Measurements from ENCODE around the gene PTRH2. TPM values are rescaled to one million over a fixed set of nuclear protein-coding genes. Genes with fewer than 3 reads are reported as not detected.
"Not testable (repeated sequence)": the region's sequence is repeated elsewhere in the genome, so short reads cannot be mapped to it uniquely, and the experiment has no call there.

PTRH2 gene
- total RNA-seq, 1 donor from 2014 or later: 18.6 TPM

DNA sequence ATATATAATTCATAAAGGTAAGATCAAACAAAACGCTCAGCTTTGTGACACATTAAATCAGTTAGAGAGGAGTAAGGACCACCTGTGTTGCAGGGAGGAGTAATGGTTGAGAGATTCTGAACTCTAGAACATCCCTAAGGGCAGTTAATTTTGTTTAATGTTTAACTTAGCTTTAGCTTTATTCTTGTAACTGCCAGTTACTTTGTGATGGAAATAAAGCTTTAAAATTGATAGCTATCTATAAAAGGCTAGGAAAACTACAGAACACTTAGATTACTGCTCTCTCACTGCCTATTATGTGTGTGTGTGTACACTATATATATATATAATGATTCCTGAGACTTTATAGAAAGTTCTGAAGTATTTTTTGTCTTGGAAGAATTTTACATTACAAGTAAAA, 37.8 kb downstream of the PTRH2 start:
- no peak for DNase-seq
- H3K4me1 Mint-ChIP-seq (ENCODE audit: low read depth, unreplicated experiment): no peaks in the 10 kb centered on the region
- H3K36me3 Mint-ChIP-seq (ENCODE audit: unreplicated experiment): no peaks in the 10 kb centered on the region
- H3K27ac Mint-ChIP-seq (ENCODE audit: unreplicated experiment): no peak overlapping the region
- no peaks in the 10 kb centered on the region for H3K9me3 Mint-ChIP-seq (ENCODE audit: unreplicated experiment)
- TF ChIP-seq CTCF (IDR thresholded peaks at IDR 0.05; ENCODE audit: partially characterized antibody, unreplicated experiment): no peak
- H3K27me3 Mint-ChIP-seq (ENCODE audit: unreplicated experiment): no peaks in the 10 kb centered on the region
- no peak overlapping the region for H3K4me3 Mint-ChIP-seq (ENCODE audit: unreplicated experiment)

DNA sequence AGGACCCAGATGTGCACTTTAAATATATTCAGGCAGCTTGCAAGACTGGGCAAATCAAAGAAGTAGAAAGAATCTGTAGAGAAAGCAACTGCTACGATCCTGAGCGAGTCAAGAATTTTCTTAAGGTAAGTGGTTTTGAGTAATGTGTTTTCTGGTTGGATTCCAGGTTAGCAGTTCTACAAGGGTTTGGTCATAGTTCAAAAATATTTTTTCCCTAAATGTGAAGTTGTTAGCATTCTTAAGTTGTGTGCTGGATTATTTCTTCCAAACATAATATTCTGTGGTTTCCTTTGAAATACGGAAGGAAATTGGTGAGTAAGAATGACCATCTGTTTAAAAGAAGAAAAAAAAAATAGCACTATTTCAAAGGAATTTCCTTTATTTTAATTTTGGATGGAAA, 38.4 kb downstream of the PTRH2 start:
- no peaks in the 10 kb centered on the region for H3K9me3 Mint-ChIP-seq (ENCODE audit: unreplicated experiment)
- no peaks in the 10 kb centered on the region for H3K36me3 Mint-ChIP-seq (ENCODE audit: unreplicated experiment)
- no peaks in the 10 kb centered on the region for H3K4me1 Mint-ChIP-seq (ENCODE audit: low read depth, unreplicated experiment)
- no peaks in the 10 kb centered on the region for H3K27me3 Mint-ChIP-seq (ENCODE audit: unreplicated experiment)
- no peak for DNase-seq
- TF ChIP-seq CTCF (IDR thresholded peaks at IDR 0.05; ENCODE audit: partially characterized antibody, unreplicated experiment): no peak
- no peak overlapping the region for H3K27ac Mint-ChIP-seq (ENCODE audit: unreplicated experiment)
- H3K4me3 Mint-ChIP-seq (ENCODE audit: unreplicated experiment): no peak overlapping the region

GRCh38 chr17:59666235-59666634, 41.0 kb downstream of the PTRH2 start:
- Mint-ChIP-seq H3K27me3 (ENCODE audit: unreplicated experiment) (no peaks in the 10 kb centered on the region), H3K27ac (ENCODE audit: unreplicated experiment) (no peak overlapping the region), H3K9me3 (ENCODE audit: unreplicated experiment) (no peaks in the 10 kb centered on the region), H3K4me3 (ENCODE audit: unreplicated experiment) (no peak overlapping the region), H3K4me1 (ENCODE audit: low read depth, unreplicated experiment) (no peaks in the 10 kb centered on the region), H3K36me3 (ENCODE audit: unreplicated experiment) (no peaks in the 10 kb centered on the region)
- DNase-seq: no peak
- TF ChIP-seq CTCF (IDR thresholded peaks at IDR 0.05; ENCODE audit: partially characterized antibody, unreplicated experiment): no peak

DNA sequence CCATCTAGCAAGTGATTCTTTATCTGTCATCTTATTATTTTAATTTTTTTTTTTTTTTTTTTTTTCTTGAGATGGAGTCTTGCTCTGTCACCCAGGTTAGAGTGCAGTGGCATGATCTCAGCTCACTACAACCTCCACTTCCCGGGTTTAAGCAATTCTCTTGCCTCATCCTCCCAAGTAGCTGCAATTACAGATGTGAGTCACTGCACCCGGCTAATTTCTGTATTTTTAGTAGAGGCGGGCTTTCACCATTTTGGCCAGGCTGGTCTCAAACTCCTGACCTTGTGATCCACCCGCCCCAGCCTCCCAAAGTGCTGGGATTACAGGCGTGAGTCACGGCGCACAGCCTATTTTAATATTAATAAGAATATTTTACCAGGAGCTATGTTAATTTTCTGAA, 50.6 kb downstream of the PTRH2 start:
- H3K27ac Mint-ChIP-seq (ENCODE audit: unreplicated experiment); H3K9me3 Mint-ChIP-seq (ENCODE audit: unreplicated experiment); DNase-seq; H3K27me3 Mint-ChIP-seq (ENCODE audit: unreplicated experiment); H3K4me3 Mint-ChIP-seq (ENCODE audit: unreplicated experiment); H3K4me1 Mint-ChIP-seq (ENCODE audit: low read depth, unreplicated experiment): not testable (repeated sequence)
- peaks cover 13% of the 10 kb centered on the region for H3K36me3 Mint-ChIP-seq (ENCODE audit: unreplicated experiment)

GRCh38 chr17:59652119-59652518, 55.1 kb downstream of the PTRH2 start:
- no peak for TF ChIP-seq CTCF (IDR thresholded peaks at IDR 0.05; ENCODE audit: partially characterized antibody, unreplicated experiment)
- Mint-ChIP-seq H3K27me3 (ENCODE audit: unreplicated experiment) (peaks cover 2% of the 10 kb centered on the region), H3K4me3 (ENCODE audit: unreplicated experiment) (no peak overlapping the region), H3K4me1 (ENCODE audit: low read depth, unreplicated experiment) (no peaks in the 10 kb centered on the region), H3K27ac (ENCODE audit: unreplicated experiment) (no peak overlapping the region), H3K9me3 (ENCODE audit: unreplicated experiment) (no peaks in the 10 kb centered on the region), H3K36me3 (ENCODE audit: unreplicated experiment) (peaks cover 23% of the 10 kb centered on the region)
- no peak for DNase-seq

DNA sequence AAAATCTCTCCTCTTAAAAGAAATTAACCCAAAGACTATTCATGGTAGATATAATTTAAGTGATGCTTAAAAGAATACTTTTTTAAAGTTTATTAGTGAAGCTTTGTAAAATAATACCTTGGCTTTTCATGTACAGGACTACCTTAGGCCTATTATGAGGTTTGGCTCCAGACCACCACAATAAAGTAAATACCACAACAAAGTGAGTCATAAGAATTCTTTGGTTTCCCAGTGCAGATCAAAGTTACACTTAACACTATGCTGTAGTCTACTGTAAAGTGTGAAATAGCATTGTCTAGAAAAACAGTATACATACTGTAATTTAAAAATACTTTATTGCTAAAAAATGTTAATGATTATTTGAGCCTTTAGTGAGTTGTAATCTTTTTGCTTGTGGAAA, 55.9 kb downstream of the PTRH2 start:
- TF ChIP-seq CTCF (IDR thresholded peaks at IDR 0.05; ENCODE audit: partially characterized antibody, unreplicated experiment): no peak
- Mint-ChIP-seq H3K9me3 (ENCODE audit: unreplicated experiment) (no peaks in the 10 kb centered on the region), H3K36me3 (ENCODE audit: unreplicated experiment) (peaks cover 23% of the 10 kb centered on the region), H3K4me1 (ENCODE audit: low read depth, unreplicated experiment) (no peaks in the 10 kb centered on the region), H3K4me3 (ENCODE audit: unreplicated experiment) (no peak overlapping the region), H3K27me3 (ENCODE audit: unreplicated experiment) (peaks cover 2% of the 10 kb centered on the region), H3K27ac (ENCODE audit: unreplicated experiment) (no peak overlapping the region)
- DNase-seq: no peak
